ENCODE results near the gene CCM2.

CCM2 gene

GRCh38 chr7:45068236-45069023 lies 68.4 kb downstream of the CCM2 start:
- H3K27ac Mint-ChIP-seq: peak overlapping the region; percentile 15
- ATAC-seq: no peak
- H3K27me3 Mint-ChIP-seq: no peaks in the 10 kb centered on the region
- H3K9me3 Mint-ChIP-seq: no peaks in the 10 kb centered on the region
- peaks cover 83% of the 10 kb centered on the region for H3K36me3 Mint-ChIP-seq
- H3K4me1 Mint-ChIP-seq: peaks cover 34% of the 10 kb centered on the region
- H3K4me3 Mint-ChIP-seq: no peak overlapping the region

DNA sequence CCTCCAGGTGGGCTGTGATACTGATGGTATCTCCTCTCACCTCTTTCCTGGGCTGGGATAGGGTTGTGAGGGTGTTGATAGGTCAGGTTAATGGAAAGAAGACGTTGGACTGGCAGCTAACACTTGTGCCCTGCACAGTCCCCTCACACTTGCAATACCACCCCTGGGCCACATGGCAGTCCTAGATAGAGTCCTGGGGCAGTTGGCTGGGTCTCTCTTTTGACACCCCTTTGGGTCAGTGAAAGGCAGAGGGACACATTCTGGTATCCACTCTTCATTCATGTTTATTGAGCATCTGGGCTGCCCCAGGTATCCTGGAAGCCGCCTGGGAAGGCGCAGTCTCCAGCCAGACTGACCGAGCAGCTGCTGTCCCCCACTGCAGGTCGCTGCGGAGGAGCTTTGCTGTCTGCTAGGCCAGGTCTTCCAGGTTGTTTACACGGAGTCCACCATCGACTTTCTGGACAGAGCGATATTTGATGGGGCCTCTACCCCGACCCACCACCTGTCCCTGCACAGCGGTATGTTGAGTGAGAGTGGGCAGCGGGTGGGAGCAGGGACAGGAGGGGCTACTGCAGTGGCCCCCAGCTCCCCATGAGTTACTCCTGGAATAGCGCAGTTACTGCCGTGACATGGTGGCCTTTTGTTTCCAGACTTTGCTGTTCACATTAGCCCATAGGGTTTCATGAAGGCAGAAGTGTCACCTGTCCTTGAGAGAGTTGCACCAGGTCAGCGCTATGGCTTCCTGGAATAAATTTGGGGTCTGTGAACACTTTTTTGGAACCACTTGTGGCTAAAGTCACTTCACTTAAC lies 69.6 kb downstream of the CCM2 start:
- Mint-ChIP-seq H3K4me3 (no peak overlapping the region), H3K9me3 (no peaks in the 10 kb centered on the region), H3K27me3 (no peaks in the 10 kb centered on the region), H3K27ac (peak overlapping the region; percentile 15), H3K4me1 (peaks cover 26% of the 10 kb centered on the region), H3K36me3 (peaks cover 83% of the 10 kb centered on the region)
- ATAC-seq: no peak

- Mint-ChIP-seq H3K36me3 (peaks cover 82% of the 10 kb centered on the region), H3K27me3 (no peaks in the 10 kb centered on the region), H3K4me3 (no peak overlapping the region), H3K9me3 (no peaks in the 10 kb centered on the region), H3K4me1 (peaks cover 29% of the 10 kb centered on the region), H3K27ac (no peak overlapping the region)
- ATAC-seq: no peak
Measured at GRCh38 chr7:45070254-45070642, 70.2 kb downstream of the CCM2 start.

GRCh38 chr7:45071528-45071927 lies 71.5 kb downstream of the CCM2 start:
- peaks cover 79% of the 10 kb centered on the region for H3K36me3 Mint-ChIP-seq

DNA sequence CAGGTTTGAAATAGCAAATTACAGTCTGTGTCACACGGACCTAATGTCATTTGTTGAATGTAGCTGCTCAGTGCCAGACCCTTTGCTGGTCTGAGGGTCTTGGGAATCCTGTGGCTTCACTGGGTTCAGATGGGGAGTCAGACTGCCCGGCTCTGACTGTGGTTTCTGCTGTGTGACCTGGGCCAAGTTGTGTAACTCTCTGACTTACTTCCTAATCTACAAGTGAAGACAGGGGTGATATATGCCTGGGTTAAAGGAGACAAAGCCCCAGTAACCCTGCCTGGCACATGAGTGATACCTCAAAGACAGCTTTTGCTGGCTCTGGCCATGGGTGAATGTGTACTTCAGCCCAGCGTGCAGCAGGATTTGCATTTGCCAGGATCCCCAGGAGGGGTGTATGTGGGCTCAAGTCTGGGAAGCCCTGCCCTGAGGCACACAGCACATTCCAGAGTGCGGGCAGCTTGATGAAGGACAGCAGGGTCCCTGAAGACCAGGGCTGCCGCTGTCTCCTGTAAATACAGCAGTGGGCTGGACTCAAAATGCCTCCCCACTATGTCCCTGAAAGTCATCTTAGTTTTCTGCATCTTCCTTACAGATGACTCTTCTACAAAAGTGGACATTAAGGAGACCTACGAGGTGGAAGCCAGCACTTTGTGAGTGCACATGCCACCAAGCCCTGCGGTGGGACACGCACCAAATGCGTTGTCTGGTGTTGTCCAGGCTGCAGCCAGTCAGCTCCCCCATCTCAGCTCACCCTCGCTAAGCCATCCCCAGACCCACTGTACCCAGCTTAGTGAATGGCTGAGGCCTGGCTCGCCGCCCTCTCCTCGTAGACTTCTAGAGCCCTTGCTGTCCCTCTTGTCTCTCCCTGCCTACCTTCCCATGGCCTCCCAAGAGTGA lies 72.4 kb downstream of the CCM2 start:
- H3K27ac Mint-ChIP-seq: no peak overlapping the region
- H3K9me3 Mint-ChIP-seq: no peaks in the 10 kb centered on the region
- H3K36me3 Mint-ChIP-seq: peaks cover 79% of the 10 kb centered on the region
- no peaks in the 10 kb centered on the region for H3K27me3 Mint-ChIP-seq
- peaks cover 30% of the 10 kb centered on the region for H3K4me1 Mint-ChIP-seq
- no peak overlapping the region for H3K4me3 Mint-ChIP-seq
- no peak for ATAC-seq

More at GRCh38 chr7:45071528-45071927, 71.5 kb downstream of the CCM2 start:
- ATAC-seq: no peak
- Mint-ChIP-seq H3K27ac (no peak overlapping the region), H3K4me3 (no peak overlapping the region), H3K9me3 (no peaks in the 10 kb centered on the region), H3K4me1 (peaks cover 30% of the 10 kb centered on the region), H3K27me3 (no peaks in the 10 kb centered on the region)

DNA sequence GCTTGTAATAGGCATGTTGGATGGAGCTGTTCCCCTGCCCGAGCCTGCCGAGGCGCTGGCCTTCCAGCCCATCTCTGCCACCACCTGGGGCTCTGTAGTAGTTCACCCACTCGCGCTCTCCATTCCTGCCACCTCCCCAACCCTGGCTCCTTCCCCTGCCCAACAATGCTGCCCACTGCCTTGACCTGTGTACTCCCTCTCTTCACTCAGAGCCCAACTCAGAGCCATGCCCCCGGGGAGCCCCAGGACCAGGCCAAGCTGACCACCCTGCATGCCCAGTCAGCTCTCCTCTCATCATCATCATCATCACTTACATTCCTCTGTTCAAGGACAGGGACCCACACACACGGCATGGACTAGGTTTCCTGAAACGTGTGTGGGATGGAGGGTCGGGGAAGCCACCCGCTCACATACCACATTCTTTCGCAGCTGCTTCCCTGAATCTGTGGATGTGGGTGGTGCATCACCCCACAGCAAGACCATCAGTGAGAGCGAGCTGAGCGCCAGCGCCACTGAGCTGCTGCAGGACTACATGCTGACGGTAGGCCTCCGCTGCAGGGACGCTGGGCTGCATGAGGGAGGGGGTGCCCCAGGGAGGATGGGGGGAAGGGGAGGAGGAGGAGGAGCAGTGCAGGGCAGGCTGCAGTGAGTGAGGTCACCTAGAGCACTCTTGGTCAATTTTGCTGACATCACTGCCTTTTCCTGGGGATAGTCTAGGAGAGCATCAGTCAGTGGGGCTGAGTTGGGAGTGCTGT lies 73.2 kb downstream of the CCM2 start:
- H3K27me3 Mint-ChIP-seq: no peaks in the 10 kb centered on the region
- ATAC-seq: no peak
- H3K4me1 Mint-ChIP-seq: peaks cover 27% of the 10 kb centered on the region
- no peak overlapping the region for H3K27ac Mint-ChIP-seq
- H3K4me3 Mint-ChIP-seq: peak overlapping the region; percentile 14
- H3K36me3 Mint-ChIP-seq: peaks cover 71% of the 10 kb centered on the region
- H3K9me3 Mint-ChIP-seq: no peaks in the 10 kb centered on the region

GRCh38 chr7:45073786-45074527 lies 74.0 kb downstream of the CCM2 start:
- peaks cover 21% of the 10 kb centered on the region for H3K4me1 Mint-ChIP-seq
- no peaks in the 10 kb centered on the region for H3K9me3 Mint-ChIP-seq
- no peak overlapping the region for H3K4me3 Mint-ChIP-seq
- peaks cover 63% of the 10 kb centered on the region for H3K36me3 Mint-ChIP-seq
- H3K27me3 Mint-ChIP-seq: no peaks in the 10 kb centered on the region
- ATAC-seq: no peak
- H3K27ac Mint-ChIP-seq: no peak overlapping the region

DNA sequence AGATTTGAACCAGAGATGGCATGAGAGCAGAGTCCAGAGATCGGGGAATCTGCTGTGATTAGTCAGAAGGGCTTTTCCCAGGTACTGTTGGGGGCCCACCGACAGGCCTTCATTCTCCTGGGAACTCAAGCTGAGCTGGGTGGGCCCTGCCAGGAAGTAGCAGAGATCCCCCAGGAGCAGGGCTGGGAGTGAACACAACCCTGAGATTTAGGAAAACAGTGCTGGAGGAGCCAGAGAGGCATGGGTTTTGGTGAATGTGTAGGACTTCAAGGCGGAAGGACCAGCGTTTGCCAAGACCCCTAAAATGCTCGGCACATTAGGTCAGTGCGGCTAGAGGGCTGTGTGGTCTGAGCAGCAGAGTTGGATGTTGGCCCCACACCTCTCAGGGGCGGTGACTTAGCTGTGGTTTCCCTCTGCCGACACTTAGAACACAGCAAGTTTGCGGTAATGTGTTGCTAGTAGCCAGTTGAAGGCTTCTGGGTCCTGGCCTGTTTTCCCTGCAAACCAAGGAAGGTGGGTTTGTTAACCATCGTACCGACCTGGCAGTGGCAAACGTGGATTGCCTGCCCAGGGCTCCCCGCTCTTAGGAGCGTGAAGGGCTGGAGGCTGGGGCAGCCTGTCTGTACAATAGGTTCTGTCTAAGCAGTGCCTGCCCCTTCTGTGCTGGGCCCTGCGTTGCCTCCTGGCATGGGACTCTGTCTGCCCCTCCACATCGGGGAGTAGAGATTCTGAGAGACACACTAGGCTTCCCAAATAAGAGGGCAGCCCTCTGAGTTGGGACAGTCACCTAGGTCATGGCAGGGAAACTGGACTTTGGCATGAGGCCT lies 74.7 kb downstream of the CCM2 start:
- Mint-ChIP-seq H3K36me3 (peaks cover 56% of the 10 kb centered on the region), H3K9me3 (no peaks in the 10 kb centered on the region), H3K27ac (peak overlapping the region; percentile 36), H3K4me1 (peaks cover 19% of the 10 kb centered on the region), H3K27me3 (no peaks in the 10 kb centered on the region), H3K4me3 (no peak overlapping the region)
- no peak for ATAC-seq

- no peak for ATAC-seq
- Mint-ChIP-seq H3K36me3 (peaks cover 50% of the 10 kb centered on the region), H3K4me3 (no peak overlapping the region), H3K27ac (peak overlapping the region; percentile 36), H3K27me3 (no peaks in the 10 kb centered on the region), H3K4me1 (peaks cover 21% of the 10 kb centered on the region), H3K9me3 (no peaks in the 10 kb centered on the region)
Measured at GRCh38 chr7:45075355-45075644, 75.3 kb downstream of the CCM2 start.

GRCh38 chr7:45075871-45076796 lies 76.1 kb downstream of the CCM2 start:
- peaks cover 50% of the 10 kb centered on the region for H3K36me3 Mint-ChIP-seq
- H3K4me3 Mint-ChIP-seq: no peak overlapping the region
- H3K4me1 Mint-ChIP-seq: peaks cover 21% of the 10 kb centered on the region
- no peak overlapping the region for H3K27ac Mint-ChIP-seq
- no peaks in the 10 kb centered on the region for H3K27me3 Mint-ChIP-seq
- H3K9me3 Mint-ChIP-seq: no peaks in the 10 kb centered on the region
- ATAC-seq: no peak

DNA sequence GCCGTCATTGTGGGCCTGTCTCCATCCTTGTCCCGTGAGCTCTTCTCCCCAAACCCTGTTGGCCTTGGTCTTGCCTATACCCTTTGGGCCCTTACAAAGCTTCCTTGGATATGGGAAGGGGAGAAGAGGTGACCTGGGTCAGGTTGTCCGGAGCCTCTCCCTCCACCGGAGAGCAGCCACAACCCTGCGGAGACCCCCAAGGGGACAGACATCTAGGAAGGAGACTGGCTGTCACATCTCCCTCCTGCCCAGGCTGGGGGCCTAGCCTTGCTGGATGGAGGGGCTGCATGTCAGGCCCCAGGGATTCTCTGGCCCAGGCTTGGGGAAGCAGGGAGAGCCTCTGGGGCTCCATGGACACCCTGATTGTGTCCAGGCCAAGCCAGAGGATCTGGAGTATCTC lies 76.9 kb downstream of the CCM2 start:
- Mint-ChIP-seq H3K9me3 (no peaks in the 10 kb centered on the region), H3K4me1 (peaks cover 21% of the 10 kb centered on the region), H3K27ac (no peak overlapping the region), H3K4me3 (no peak overlapping the region), H3K36me3 (peaks cover 43% of the 10 kb centered on the region), H3K27me3 (no peaks in the 10 kb centered on the region)
- no peak for ATAC-seq

GRCh38 chr7:45077579-45077978 lies 77.6 kb downstream of the CCM2 start:
- peak overlapping the region; percentile 29 for H3K27ac Mint-ChIP-seq

More at GRCh38 chr7:45077579-45077978, 77.6 kb downstream of the CCM2 start:
- Mint-ChIP-seq H3K27me3 (no peaks in the 10 kb centered on the region), H3K4me3 (no peak overlapping the region), H3K36me3 (peaks cover 39% of the 10 kb centered on the region), H3K4me1 (peaks cover 21% of the 10 kb centered on the region), H3K9me3 (no peaks in the 10 kb centered on the region)
- no peak for ATAC-seq

Measured in stimulated activated memory B cell treated with anti-CD40 and anti-IgM and Interleukin-4, amounts not matched to agents 10 μg/mL and 1 μg/mL and 100 μg/mL, for 72 hours (primary cell).